Measurements from ENCODE around the gene SLC25A30.
"Not testable (repeated sequence)": the region's sequence is repeated elsewhere in the genome, so short reads cannot be mapped to it uniquely, and the experiment has no call there.

Gene SLC25A30

DNA sequence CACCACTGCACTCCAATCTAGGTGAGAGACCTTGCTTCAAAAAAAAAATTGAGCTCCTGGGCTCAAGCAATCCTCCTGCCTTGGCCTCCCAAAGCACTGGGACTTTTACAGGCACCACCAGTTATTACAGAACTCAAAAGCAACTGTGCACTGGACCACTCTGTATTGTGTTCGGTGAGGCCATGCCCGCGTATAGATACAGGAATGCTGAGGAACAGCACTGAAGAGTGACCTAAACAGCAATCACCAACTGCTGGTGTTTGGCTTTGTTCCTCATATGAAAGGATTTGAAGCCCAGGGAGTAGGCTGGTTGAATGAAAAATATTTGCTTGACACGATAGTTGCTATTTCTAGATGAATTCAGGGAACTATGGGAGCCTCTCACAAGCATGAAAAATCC is 29.5 kb downstream of the SLC25A30 start:
- DNase-seq = no peak

GRCh38 chr13:45386892-45387575 is 31.1 kb downstream of the SLC25A30 start:
- not testable (repeated sequence) for DNase-seq

DNA sequence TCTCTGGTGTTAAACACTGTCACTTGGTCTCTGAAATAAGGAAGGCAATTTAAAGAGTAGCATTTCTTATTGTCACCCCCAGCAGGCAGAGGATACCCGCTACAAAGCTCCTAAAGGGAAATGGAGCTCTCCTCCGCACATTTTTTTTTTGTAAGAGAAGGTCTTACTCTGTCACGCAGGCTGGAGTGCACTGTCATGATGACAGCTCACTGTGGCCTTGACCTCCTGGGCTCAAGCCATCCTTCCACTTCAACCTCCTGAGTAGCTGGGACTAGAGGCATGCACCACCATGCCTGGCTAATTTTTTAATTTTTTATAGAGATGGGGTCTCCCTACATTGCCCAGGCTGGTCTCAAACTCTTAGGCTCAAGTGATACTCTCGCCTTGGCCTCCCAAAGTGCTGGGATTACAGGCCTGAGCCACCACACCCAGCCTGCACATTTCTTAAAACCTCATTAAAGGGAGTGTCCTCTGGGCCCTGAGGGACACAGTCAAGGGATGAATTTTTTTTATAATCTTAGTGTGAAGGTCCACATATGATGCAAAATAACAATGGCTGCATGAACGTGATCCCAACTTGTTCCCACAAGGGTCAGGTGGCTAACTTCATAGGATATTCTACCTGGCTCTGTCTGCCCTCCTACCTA is 32.1 kb downstream of the SLC25A30 start:
- DNase-seq = no peak

GRCh38 chr13:45385320-45385719 is 32.9 kb downstream of the SLC25A30 start:
- no peak for DNase-seq

DNA sequence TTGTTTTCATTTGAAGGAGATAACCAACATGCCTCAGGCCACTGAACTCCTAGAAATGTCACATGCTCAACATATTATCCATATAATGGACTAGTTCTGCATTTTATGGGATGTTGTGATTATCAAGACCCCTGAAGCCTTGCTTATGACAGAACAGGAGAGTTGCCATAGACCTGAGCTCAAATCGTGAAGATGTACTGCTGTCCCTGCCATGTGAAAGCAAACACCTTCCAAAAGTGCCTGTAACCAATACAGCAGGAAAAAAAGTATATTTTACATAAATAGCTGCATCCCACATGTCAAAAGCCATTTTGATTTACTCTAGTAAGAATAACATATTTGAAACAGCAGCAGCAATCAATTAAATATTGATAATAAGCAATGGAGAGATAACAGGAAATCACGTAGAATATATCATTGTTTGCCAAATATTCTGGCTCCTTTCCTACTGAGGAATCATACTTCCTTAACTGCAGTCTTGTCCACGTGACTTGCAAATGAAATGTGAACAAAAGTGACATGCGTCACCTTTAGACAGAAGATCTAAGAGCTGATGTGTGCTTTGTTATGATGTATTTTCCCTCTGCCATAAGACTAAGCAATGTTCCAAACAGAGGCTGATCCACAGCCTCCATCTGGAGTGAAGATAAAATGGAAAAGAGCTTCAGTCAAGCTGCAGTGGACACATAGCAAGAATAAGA is 33.5 kb downstream of the SLC25A30 start:
- DNase-seq = no peak

GRCh38 chr13:45382739-45383138 is 35.4 kb downstream of the SLC25A30 start:
- not testable (repeated sequence) for DNase-seq

- no peak for DNase-seq
Observed at GRCh38 chr13:45381196-45381595, 37.0 kb downstream of the SLC25A30 start.

- not testable (repeated sequence) for DNase-seq
Observed at GRCh38 chr13:45380708-45381107, 37.5 kb downstream of the SLC25A30 start.

DNA sequence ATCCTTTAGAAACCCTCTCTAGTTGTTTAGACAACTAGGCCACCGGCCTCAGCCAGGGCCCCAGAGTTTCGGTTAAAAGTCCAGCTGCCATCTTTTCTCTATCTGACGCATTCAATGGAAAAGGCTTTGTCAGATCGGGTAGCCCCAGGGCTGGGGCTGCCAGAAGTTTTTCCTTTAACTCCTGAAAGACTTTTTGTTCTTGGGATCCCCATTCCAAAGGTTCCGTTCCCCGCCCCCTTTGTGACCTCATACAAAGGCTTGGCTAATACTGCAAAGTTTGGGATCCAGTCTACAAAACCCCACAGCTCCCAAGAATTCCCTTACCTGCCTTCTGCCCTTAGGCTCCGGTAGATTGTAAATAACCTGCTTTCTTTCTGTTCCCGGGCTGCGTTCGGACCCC is 38.7 kb downstream of the SLC25A30 start:
- DNase-seq = not testable (repeated sequence)

GRCh38 chr13:45378786-45379185 is 39.4 kb downstream of the SLC25A30 start:
- DNase-seq = not testable (repeated sequence)

DNA sequence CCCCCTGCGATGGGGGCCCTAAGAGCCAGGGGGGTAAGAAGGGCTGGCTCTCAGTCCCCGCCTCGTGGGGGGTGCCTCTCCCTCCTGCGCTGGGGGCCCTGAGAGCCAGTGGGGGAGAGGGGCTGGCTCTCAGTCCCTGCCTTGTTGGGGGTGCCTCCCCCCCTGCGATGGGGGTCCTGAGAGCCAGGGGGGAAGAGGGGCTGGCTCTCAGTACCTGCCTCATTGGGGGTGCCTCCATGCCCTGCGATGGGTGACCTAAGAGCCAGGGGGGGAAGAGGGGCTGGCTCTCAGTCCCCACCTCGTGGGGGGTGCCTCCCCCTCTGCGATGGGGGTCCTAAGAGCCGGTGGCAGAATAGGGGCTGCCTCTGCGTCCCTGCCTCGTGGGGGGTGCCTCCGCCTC is 40.9 kb downstream of the SLC25A30 start:
- not testable (repeated sequence) for DNase-seq

GRCh38 chr13:45376651-45377050 is 41.5 kb downstream of the SLC25A30 start:
- not testable (repeated sequence) for DNase-seq

DNA sequence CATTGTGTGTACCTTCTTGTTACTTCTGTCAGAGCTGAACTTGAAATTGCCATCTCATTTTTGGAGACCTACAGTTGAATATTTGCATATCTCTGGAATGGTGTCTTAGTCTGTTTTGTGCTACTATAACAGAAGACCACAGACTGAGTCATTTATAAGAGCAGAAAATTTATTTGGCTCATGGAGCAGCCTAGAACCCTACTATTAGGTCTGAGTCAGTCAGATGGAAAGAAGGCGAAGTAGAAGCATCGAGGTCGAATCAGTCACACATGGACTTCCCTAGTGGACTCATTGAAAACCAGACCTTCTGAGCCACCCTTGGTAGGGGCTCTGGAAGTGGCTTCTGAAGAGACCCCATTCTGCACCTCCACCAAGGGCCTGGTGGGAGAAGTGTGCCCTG is 43.3 kb downstream of the SLC25A30 start:
- DNase-seq = no peak

DNA sequence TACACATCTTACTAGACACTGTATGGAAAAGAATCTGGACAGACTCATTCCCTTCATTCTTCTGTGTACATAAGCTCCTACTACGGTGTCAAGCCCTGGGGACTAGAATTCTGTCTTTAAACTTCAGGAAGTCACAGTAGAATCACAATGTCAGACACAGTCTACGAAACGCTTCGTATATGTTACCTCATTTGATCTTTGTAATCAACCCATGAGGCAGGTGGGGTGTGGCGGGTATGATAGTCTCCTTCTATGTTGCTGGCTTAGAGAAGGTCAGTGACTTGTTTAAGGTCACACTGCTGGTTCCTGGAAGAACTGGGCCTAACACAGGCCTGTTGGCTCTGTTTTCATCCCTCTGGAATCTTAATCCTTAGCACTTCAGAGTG is 45.0 kb downstream of the SLC25A30 start:
- no peak for DNase-seq

GRCh38 chr13:45372189-45373161 is 45.7 kb downstream of the SLC25A30 start:
- no peak for DNase-seq

GRCh38 chr13:45370922-45371406 is 47.2 kb downstream of the SLC25A30 start:
- peak; percentile 70 for DNase-seq

GRCh38 chr13:45369116-45369515 is 49.1 kb downstream of the SLC25A30 start:
- DNase-seq = no peak

- DNase-seq = no peak
Observed at GRCh38 chr13:45368571-45368970, 49.6 kb downstream of the SLC25A30 start.

DNA sequence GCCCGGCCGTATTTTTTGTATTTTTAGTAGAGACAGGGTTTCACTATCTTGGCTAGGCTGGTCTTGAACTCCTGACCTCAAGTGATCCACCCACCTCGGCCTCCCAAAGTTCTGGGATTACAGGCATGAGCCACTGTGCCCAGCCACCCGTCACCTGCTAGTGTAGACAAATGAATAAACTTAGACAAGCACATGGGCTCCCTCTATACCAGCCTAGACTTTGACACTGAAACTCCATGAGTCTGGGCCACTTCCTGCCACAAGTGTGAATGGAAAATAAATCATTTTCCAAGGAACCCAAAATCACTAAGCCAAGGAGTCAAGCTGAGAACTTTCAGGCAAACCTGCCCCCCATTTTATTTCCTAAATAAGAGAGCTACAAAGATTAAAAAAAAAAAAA is 50.2 kb downstream of the SLC25A30 start:
- peak; percentile 28 for DNase-seq

DNA sequence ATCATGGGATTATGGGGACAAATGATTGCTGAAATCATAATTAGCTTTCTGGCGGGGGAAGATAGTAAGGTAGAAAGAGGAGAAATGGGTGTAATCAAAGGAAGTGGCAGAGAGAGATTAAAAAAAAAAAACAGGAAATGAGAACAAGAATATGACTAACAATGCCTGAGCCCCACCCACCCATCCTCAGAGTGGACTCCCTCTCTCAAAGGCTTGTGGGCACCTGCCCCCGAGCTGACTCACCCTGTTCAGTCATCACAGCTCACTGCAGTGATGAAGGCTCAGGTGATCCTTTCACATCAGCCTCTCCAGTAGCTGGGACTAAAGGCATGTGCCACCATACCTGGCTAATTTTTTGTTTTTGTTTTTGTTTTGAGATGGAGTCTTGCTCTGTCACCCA is 50.8 kb downstream of the SLC25A30 start:
- DNase-seq = peak; percentile 96

- DNase-seq = no peak
Observed at GRCh38 chr13:45365558-45365885, 52.7 kb downstream of the SLC25A30 start.

- no peak for DNase-seq
Observed at GRCh38 chr13:45364876-45365557, 53.2 kb downstream of the SLC25A30 start.

Data from CD4-positive, alpha-beta T cell treated with Interleukin-6 for 4 hours (primary cell).